ENCODE results near the gene TMEM256. TPM values are rescaled to one million over a fixed set of nuclear protein-coding genes. Genes with fewer than 3 reads are reported as not detected.

Gene TMEM256
- total RNA-seq, 2 experiments from 2014 or later, result 47.2 to 48.3 TPM

GRCh38 chr17:7438656-7439460 is 35.0 kb upstream of the TMEM256 start:
- Mint-ChIP-seq H3K27me3 (peaks cover 33% of the 10 kb centered on the region), H3K4me1 (peaks cover 43% of the 10 kb centered on the region), H3K36me3 (ENCODE audit: low read depth) (peaks cover 26% of the 10 kb centered on the region), H3K27ac (no peak overlapping the region), H3K9me3 (no peaks in the 10 kb centered on the region), H3K4me3 (peak overlapping the region; percentile 69)
- CTCF ChIA-PET, result interaction anchor here (0.8 to 1.4 kb wide), 4 partner anchors 8 to 122 kb away, joined by 3 to 4 read pairs (median 4); no protein-coding TSS in a partner anchor
- POLR2A ChIA-PET, result no interaction called here
- no peak for DNase-seq

GRCh38 chr17:7437950-7438614 is 34.2 kb upstream of the TMEM256 start:
- Mint-ChIP-seq H3K36me3 (ENCODE audit: low read depth) (peaks cover 24% of the 10 kb centered on the region), H3K27me3 (peaks cover 29% of the 10 kb centered on the region), H3K4me1 (peaks cover 43% of the 10 kb centered on the region), H3K27ac (peak overlapping the region; percentile 80), H3K9me3 (no peaks in the 10 kb centered on the region), H3K4me3 (peak overlapping the region; percentile 69)
- ChIA-PET POLR2A (no interaction called here), CTCF (interaction anchor here (0.8 to 4.2 kb wide), 4 partner anchors 9 to 123 kb away, joined by 3 to 45 read pairs (median 13); partner anchors contain the start of genes KCTD11 and TMEM95)
- peak; percentile 57 for DNase-seq

- Mint-ChIP-seq H3K9me3 (no peaks in the 10 kb centered on the region), H3K36me3 (ENCODE audit: low read depth) (peaks cover 24% of the 10 kb centered on the region), H3K27me3 (peaks cover 27% of the 10 kb centered on the region), H3K4me3 (peak overlapping the region; percentile 87), H3K4me1 (peaks cover 43% of the 10 kb centered on the region), H3K27ac (no peak overlapping the region)
- DNase-seq, result no peak
- POLR2A ChIA-PET, result no interaction called here
- CTCF ChIA-PET, result interaction anchor here (0.7 to 4.2 kb wide), 39 partner anchors 7 to 198 kb away, joined by 3 to 45 read pairs (median 5); partner anchors contain the start of genes ACAP1, CD68, CHRNB1 and GABARAP
Measured at GRCh38 chr17:7437369-7437863, 33.5 kb upstream of the TMEM256 start.

- H3K36me3 Mint-ChIP-seq (ENCODE audit: low read depth), result peaks cover 24% of the 10 kb centered on the region
- peaks cover 43% of the 10 kb centered on the region for H3K4me1 Mint-ChIP-seq
- peak; percentile 81 for DNase-seq
- CTCF ChIA-PET, result interaction anchor here (0.6 to 4.2 kb wide), 51 partner anchors 8 to 198 kb away, joined by 3 to 45 read pairs (median 4); partner anchors contain the start of genes ACAP1, CD68, CHRNB1 and FXR2
- H3K9me3 Mint-ChIP-seq, result no peaks in the 10 kb centered on the region
- H3K27me3 Mint-ChIP-seq, result peaks cover 23% of the 10 kb centered on the region
- peak overlapping the region; percentile 87 for H3K4me3 Mint-ChIP-seq
- peak overlapping the region; percentile 97 for H3K27ac Mint-ChIP-seq
- POLR2A ChIA-PET, result interaction anchor here (0.7 to 1.6 kb wide), 3 partner anchors 15 to 126 kb away, joined by 3 to 4 read pairs (median 3); partner anchors contain the start of gene POLR2A
Measured at GRCh38 chr17:7436556-7437368, 32.9 kb upstream of the TMEM256 start.

GRCh38 chr17:7435676-7436555 is 32.0 kb upstream of the TMEM256 start:
- ChIA-PET CTCF (interaction anchor here (0.5 to 4.2 kb wide), 38 partner anchors 9 to 252 kb away, joined by 3 to 45 read pairs (median 5); partner anchors contain the start of genes ACAP1, CHRNB1, FXR2 and KCTD11), POLR2A (interaction anchor here (0.6 to 1.6 kb wide), 5 partner anchors 16 to 250 kb away, joined by 3 to 4 read pairs (median 3); partner anchors contain the start of gene POLR2A)
- H3K4me1 Mint-ChIP-seq, result peaks cover 43% of the 10 kb centered on the region
- peak; percentile 71 for DNase-seq
- H3K27ac Mint-ChIP-seq, result peak overlapping the region; percentile 97
- H3K9me3 Mint-ChIP-seq, result no peaks in the 10 kb centered on the region
- H3K4me3 Mint-ChIP-seq, result peak overlapping the region; percentile 87
- peaks cover 17% of the 10 kb centered on the region for H3K27me3 Mint-ChIP-seq
- H3K36me3 Mint-ChIP-seq (ENCODE audit: low read depth), result peaks cover 24% of the 10 kb centered on the region

GRCh38 chr17:7432296-7432695 is 28.4 kb upstream of the TMEM256 start:
- Mint-ChIP-seq H3K27ac (no peak overlapping the region), H3K36me3 (ENCODE audit: low read depth) (peaks cover 5% of the 10 kb centered on the region), H3K27me3 (no peaks in the 10 kb centered on the region), H3K4me1 (peaks cover 17% of the 10 kb centered on the region), H3K4me3 (no peak overlapping the region), H3K9me3 (no peaks in the 10 kb centered on the region)
- ChIA-PET CTCF (interaction anchor here (0.6 to 2.2 kb wide), 4 partner anchors 12 to 30 kb away, joined by 3 to 7 read pairs (median 4); no protein-coding TSS in a partner anchor), POLR2A (no interaction called here)
- no peak for DNase-seq

- Mint-ChIP-seq H3K27ac (no peak overlapping the region), H3K36me3 (ENCODE audit: low read depth) (peaks cover 3% of the 10 kb centered on the region), H3K4me3 (no peak overlapping the region), H3K27me3 (no peaks in the 10 kb centered on the region), H3K4me1 (peaks cover 10% of the 10 kb centered on the region), H3K9me3 (no peaks in the 10 kb centered on the region)
- DNase-seq, result no peak
- POLR2A ChIA-PET, result no interaction called here
- CTCF ChIA-PET, result interaction anchor here (1.1 to 2.2 kb wide), 3 partner anchors 12 to 24 kb away, joined by 3 to 6 read pairs (median 3); no protein-coding TSS in a partner anchor
Measured at GRCh38 chr17:7431231-7431630, 27.3 kb upstream of the TMEM256 start.

GRCh38 chr17:7429722-7430121 is 25.8 kb upstream of the TMEM256 start:
- Mint-ChIP-seq H3K9me3 (no peaks in the 10 kb centered on the region), H3K36me3 (ENCODE audit: low read depth) (no peaks in the 10 kb centered on the region), H3K27me3 (no peaks in the 10 kb centered on the region), H3K27ac (no peak overlapping the region), H3K4me1 (no peaks in the 10 kb centered on the region), H3K4me3 (no peak overlapping the region)
- ChIA-PET CTCF (no interaction called here), POLR2A (no interaction called here)
- DNase-seq, result no peak

GRCh38 chr17:7428557-7428956 is 24.7 kb upstream of the TMEM256 start, which contains the start of gene SPEM3:
Gene SPEM3, plus strand, starts transcription at chr17:7428857. Its CDS starts 46 bp downstream, at chr17:7428903.
- Mint-ChIP-seq H3K4me3 (no peak within 1 kb of the TSS), H3K9me3 (no peaks in the 10 kb centered on the region), H3K36me3 (ENCODE audit: low read depth) (no peaks in the 10 kb centered on the region), H3K4me1 (no peaks in the 10 kb centered on the region), H3K27ac (no peak within 1 kb of the TSS), H3K27me3 (no peaks in the 10 kb centered on the region)
- POLR2A ChIA-PET, result no interaction called here
- CTCF ChIA-PET, result interaction anchor here (0.7 to 1.7 kb wide), 2 partner anchors 15 to 435 kb away, joined by 3 to 4 read pairs; no protein-coding TSS in a partner anchor
- DNase-seq, result no peak

GRCh38 chr17:7427549-7427948 is 23.7 kb upstream of the TMEM256 start:
- H3K27ac Mint-ChIP-seq, result no peak overlapping the region
- H3K4me3 Mint-ChIP-seq, result no peak overlapping the region
- no peaks in the 10 kb centered on the region for H3K4me1 Mint-ChIP-seq
- POLR2A ChIA-PET, result no interaction called here
- no peaks in the 10 kb centered on the region for H3K27me3 Mint-ChIP-seq
- CTCF ChIA-PET, result interaction anchor here (2.1 kb wide), 1 partner anchor 9 kb away, joined by 8 read pairs; no protein-coding TSS in a partner anchor
- no peak for DNase-seq
- no peaks in the 10 kb centered on the region for H3K36me3 Mint-ChIP-seq (ENCODE audit: low read depth)
- no peaks in the 10 kb centered on the region for H3K9me3 Mint-ChIP-seq

GRCh38 chr17:7426896-7427489 is 23.1 kb upstream of the TMEM256 start:
- CTCF ChIA-PET, result interaction anchor here (1.0 to 2.1 kb wide), 2 partner anchors 10 to 71 kb away, joined by 3 to 8 read pairs; no protein-coding TSS in a partner anchor
- Mint-ChIP-seq H3K36me3 (ENCODE audit: low read depth) (no peaks in the 10 kb centered on the region), H3K4me3 (no peak overlapping the region), H3K27ac (no peak overlapping the region), H3K9me3 (no peaks in the 10 kb centered on the region), H3K27me3 (no peaks in the 10 kb centered on the region), H3K4me1 (no peaks in the 10 kb centered on the region)
- POLR2A ChIA-PET, result no interaction called here
- no peak for DNase-seq
